ENCODE data around the gene NUDT21. TPM values are rescaled to one million over a fixed set of nuclear protein-coding genes. Genes with fewer than 3 reads are reported as not detected.

The NUDT21 gene
- 61.0 and 105 TPM in 2 replicates for total RNA-seq

DNA sequence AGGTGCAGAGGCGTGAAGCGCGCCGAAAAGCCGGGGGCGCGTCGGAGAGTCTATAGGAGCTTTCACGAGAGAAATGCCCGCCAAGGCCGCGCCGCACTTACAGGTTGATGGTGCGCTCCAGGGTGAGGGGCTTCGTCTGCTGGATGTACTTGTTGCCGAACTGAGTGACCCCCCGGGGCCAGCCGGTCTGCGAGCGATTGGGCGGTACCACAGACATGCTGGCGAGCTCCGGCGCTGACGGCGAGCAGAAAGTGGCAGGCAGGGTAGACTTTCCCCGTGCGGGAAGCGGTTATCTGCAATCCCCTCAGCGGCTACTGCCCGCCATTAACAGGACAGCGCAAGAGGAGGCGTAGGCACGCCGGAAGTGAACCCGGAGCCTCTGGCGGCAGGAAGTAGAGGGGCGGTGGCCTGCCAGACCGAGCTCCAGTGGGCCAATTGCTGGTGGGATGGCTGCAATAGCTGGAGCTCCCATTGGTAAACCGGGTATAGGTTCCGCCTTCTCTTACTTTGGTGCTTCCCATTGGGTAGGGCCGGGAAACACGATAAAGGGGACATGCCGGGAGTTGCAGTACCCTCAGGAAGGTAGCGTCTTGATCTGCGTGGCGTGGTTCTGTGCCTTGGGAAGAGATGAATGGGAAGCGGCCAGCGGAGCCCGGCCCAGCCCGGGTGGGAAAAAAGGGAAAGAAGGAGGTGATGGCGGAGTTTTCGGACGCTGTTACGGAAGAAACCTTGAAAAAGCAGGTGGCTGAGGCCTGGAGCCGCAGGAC lies at the start of gene NUDT21, which contains the start of gene OGFOD1:
Gene NUDT21, minus strand, starts transcription at position 347 of the 767 bp plus-strand sequence. Its CDS starts 130 bp downstream, at position 217.
Gene OGFOD1, plus strand, starts transcription at position 569 of the 767 bp plus-strand sequence. Its CDS starts 59 bp downstream, at position 628.

DNA sequence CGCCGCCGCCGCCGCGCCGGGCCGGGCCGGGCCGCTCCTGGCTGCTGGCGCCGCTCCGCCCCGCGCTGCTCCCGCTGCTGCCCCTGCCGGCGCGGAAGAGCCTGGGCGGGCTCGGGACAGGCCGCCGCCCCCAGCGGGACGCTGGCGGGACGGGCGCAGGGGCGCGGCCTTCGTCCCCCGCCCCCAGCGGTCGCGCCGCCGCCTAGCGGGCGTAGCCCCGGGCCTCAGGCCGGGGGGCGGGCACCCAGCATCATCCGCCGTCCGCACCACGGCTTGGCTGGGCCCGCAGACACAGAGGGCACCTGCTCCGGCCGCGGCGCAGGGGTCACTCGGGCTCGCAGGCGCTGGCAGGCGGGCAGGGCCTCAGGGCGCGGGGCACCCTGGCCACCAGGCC lies 25.7 kb downstream of the NUDT21 start, which contains the start of gene AMFR:
Gene AMFR, minus strand, starts transcription at position 107 of the 394 bp plus-strand sequence. CDS start 218 bp downstream, outside the sequence.

Other genes starting within 250 kb of the NUDT21 start
- gene AMFR, start 25.8 kb downstream of the NUDT21 start, total RNA-seq = 298 and 302 TPM in 2 replicates
- 74.5 and 74.8 TPM in 2 replicates for gene OGFOD1, start 222 bp upstream of the NUDT21 start, total RNA-seq
- gene BBS2, start 68.7 kb upstream of the NUDT21 start, total RNA-seq = 23.9 and 52.1 TPM in 2 replicates
- not detected in 2 replicates for gene MT4, start 113.7 kb upstream of the NUDT21 start, total RNA-seq
- not detected in 2 replicates for gene MT3, start 138.2 kb upstream of the NUDT21 start, total RNA-seq
- 173 and 340 TPM in 2 replicates for gene MT2A, start 157.3 kb upstream of the NUDT21 start, total RNA-seq
- 388 and 673 TPM in 2 replicates for gene MT1E, start 174.4 kb upstream of the NUDT21 start, total RNA-seq
- gene MT1M, start 181.3 kb upstream of the NUDT21 start, total RNA-seq = 0.43 and 12.5 TPM in 2 replicates
- gene MT1A, start 187.3 kb upstream of the NUDT21 start, total RNA-seq = not detected in 2 replicates
- not detected in 2 replicates for gene MT1B, start 200.6 kb upstream of the NUDT21 start, total RNA-seq
- gene MT1F, start 206.6 kb upstream of the NUDT21 start, total RNA-seq = 3.8 and 14.5 TPM in 2 replicates
- gene MT1G, start 216.7 kb upstream of the NUDT21 start, total RNA-seq = 4.1 TPM in 1 of 2 replicates, not detected in the other
- not detected in 2 replicates for gene MT1H, start 218.5 kb upstream of the NUDT21 start, total RNA-seq
- gene MT1X, start 231.1 kb upstream of the NUDT21 start, total RNA-seq = 1,179 and 3,595 TPM in 2 replicates

Data from tracheal epithelial cell (primary cell).